A673 (cell line): ENCODE results near the gene VPS35.

Experiments
- EZH2 ChIP-seq: fragments of 200-600 bp; sonication (generic); IDR thresholded peaks from 2 replicates; pipeline ENCODE4 v1.6.1; 2017; ENCODE audit warnings: borderline replicate concordance, low read depth, mild to moderate bottlenecking, mixed read lengths, antibody characterized with exemption, low read length; ENCODE audit not compliant: poor library complexity, severe bottlenecking
- TF ChIP-seq, protein P1 (sequence below): fragments of 300-800, 200-600 bp; sonication (generic); conservative IDR thresholded peaks from 2 replicates; pipeline ENCODE4 v1.5.1; 2017; ENCODE audit warnings: low read depth, mild to moderate bottlenecking, antibody characterized with exemption, low read length, moderate library complexity, mixed read lengths

DNA sequence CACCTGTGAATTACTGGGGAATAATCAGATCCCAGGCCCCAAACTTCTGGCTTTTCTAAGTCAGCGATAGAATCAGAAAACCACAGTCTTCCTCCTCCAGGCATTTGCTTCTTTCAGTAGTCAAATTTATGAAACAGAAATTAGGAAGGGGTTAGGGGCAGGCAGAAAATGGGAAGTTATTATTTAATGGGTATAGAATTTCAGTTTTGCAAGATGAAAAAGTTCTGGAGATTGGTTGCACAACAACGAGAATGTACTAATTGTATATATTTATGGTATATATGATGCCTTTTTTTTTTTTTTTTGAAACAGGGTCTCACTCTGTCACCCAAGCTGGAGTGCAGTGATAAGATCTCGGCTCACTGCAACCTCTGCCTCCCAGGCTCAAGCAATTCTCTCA lies 23.9 kb upstream of the VPS35 start:
- TF ChIP-seq, protein P1, sequence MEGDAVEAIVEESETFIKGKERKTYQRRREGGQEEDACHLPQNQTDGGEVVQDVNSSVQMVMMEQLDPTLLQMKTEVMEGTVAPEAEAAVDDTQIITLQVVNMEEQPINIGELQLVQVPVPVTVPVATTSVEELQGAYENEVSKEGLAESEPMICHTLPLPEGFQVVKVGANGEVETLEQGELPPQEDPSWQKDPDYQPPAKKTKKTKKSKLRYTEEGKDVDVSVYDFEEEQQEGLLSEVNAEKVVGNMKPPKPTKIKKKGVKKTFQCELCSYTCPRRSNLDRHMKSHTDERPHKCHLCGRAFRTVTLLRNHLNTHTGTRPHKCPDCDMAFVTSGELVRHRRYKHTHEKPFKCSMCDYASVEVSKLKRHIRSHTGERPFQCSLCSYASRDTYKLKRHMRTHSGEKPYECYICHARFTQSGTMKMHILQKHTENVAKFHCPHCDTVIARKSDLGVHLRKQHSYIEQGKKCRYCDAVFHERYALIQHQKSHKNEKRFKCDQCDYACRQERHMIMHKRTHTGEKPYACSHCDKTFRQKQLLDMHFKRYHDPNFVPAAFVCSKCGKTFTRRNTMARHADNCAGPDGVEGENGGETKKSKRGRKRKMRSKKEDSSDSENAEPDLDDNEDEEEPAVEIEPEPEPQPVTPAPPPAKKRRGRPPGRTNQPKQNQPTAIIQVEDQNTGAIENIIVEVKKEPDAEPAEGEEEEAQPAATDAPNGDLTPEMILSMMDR, result no peak
- TF ChIP-seq EZH2, result no peak
